Neural cell (in vitro differentiated cells): ENCODE data around the gene VWA8. TPM values are rescaled to one million over a fixed set of nuclear protein-coding genes. Genes with fewer than 3 reads are reported as not detected.

Experiments
- H2AFZ ChIP-seq: fragments of 200-600, 300-800 bp; sonication (generic), shearing (Covaris generic); 2 replicates; pipeline ENCODE4 v1.6.0; 2014; ENCODE audit warnings: low read depth, mild to moderate bottlenecking, antibody characterized with exemption, low read length, moderate library complexity
- H3F3A ChIP-seq: fragments of 200-600 bp; shearing (Covaris generic); 2 replicates; pipeline ENCODE4 v1.6.1; 2016; ENCODE audit warnings: mild to moderate bottlenecking, moderate library complexity, mixed read lengths, antibody characterized with exemption, low read length; ENCODE audit not compliant: insufficient read depth, poor library complexity, severe bottlenecking
- H3K27ac ChIP-seq: fragments of 200-600, 300-800 bp; sonication (generic), shearing (Covaris generic); 2 replicates; pipeline ENCODE4 v1.5.1; 2014; ENCODE audit warnings: mild to moderate bottlenecking, low read length, moderate library complexity
- H3K27me3 ChIP-seq: fragments of 300-800, 200-600 bp; sonication (generic), shearing (Covaris generic); 2 replicates; pipeline ENCODE4 v1.6.0; 2014; ENCODE audit warnings: mild to moderate bottlenecking, low read depth, low read length, moderate library complexity; ENCODE audit not compliant: insufficient read depth
- H3K36me3 ChIP-seq: fragments of 300-800, 200-600 bp; sonication (generic), shearing (Covaris generic); 2 replicates; pipeline ENCODE4 v1.5.1; 2014; ENCODE audit warnings: mild to moderate bottlenecking, antibody characterized with exemption, low read length, moderate library complexity; ENCODE audit not compliant: insufficient read depth
- H3K4me2 ChIP-seq: fragments of 300-800, 200-600 bp; sonication (generic), shearing (Covaris generic); 2 replicates; pipeline ENCODE4 v1.6.0; 2014; ENCODE audit warnings: mild to moderate bottlenecking, low read length
- H3K4me3 ChIP-seq: fragments of 300-800, 200-600 bp; sonication (generic), shearing (Covaris generic); 2 replicates; pipeline ENCODE4 v1.5.1; 2014; ENCODE audit warnings: mild to moderate bottlenecking, low read length, moderate library complexity
- H3K79me2 ChIP-seq: fragments of 200-600 bp; shearing (Covaris generic); replicated peaks from 2 replicates; pipeline ENCODE4 v1.6.0; 2014; ENCODE audit warnings: mild to moderate bottlenecking, low read length, moderate library complexity; ENCODE audit not compliant: insufficient read depth
- H3K9ac ChIP-seq: fragments of 300-800, 200-600 bp; sonication (generic), shearing (Covaris generic); 2 replicates; pipeline ENCODE4 v1.6.1; 2016; ENCODE audit warnings: mild to moderate bottlenecking, low read length, mixed read lengths
- H3K9me2 ChIP-seq: fragments of 200-600 bp; shearing (Covaris generic); 2 replicates; pipeline ENCODE4 v1.6.1; 2016; ENCODE audit warnings: mild to moderate bottlenecking, low read length, mixed read lengths; ENCODE audit not compliant: insufficient read depth
- H3K9me3 ChIP-seq: fragments of 200-600, 300-800 bp; sonication (generic), shearing (Covaris generic); 2 replicates; pipeline ENCODE4 v1.6.1; 2016; ENCODE audit warnings: mild to moderate bottlenecking, mixed run types, low read length, moderate library complexity, mixed read lengths
- H4K20me1 ChIP-seq: fragments of 200-600 bp; shearing (Covaris generic); 2 replicates; pipeline ENCODE4 v1.6.1; 2016; ENCODE audit warnings: mild to moderate bottlenecking, mixed run types; ENCODE audit not compliant: insufficient read depth
- EP300 ChIP-seq: fragments of 450-650 bp; conservative IDR thresholded peaks from 2 replicates; pipeline ENCODE4 v1.6.1; 2014; ENCODE audit warnings: antibody characterized with exemption, mild to moderate bottlenecking, moderate library complexity; ENCODE audit not compliant: poor library complexity, severe bottlenecking
- EZH2 ChIP-seq: fragments of 200-600, 300-800 bp; shearing (Covaris generic), sonication (generic); IDR thresholded peaks from 2 replicates; pipeline ENCODE4 v1.6.1; 2014; ENCODE audit warnings: antibody characterized with exemption, low read length, borderline replicate concordance, mild to moderate bottlenecking; ENCODE audit not compliant: insufficient read depth, poor library complexity, severe bottlenecking
- MXI1 ChIP-seq: fragments of 450-650 bp; conservative IDR thresholded peaks from 2 replicates; pipeline ENCODE4 v1.6.1; 2014; ENCODE audit warnings: antibody characterized with exemption, mild to moderate bottlenecking; ENCODE audit not compliant: poor library complexity, severe bottlenecking
- POLR2AphosphoS5 ChIP-seq: IDR thresholded peaks from 2 replicates; pipeline ENCODE4 v1.6.1; 2012
- RAD21 ChIP-seq: fragments of 450-650 bp; conservative IDR thresholded peaks from 2 replicates; pipeline ENCODE4 v1.6.1; 2014; ENCODE audit warnings: antibody characterized with exemption, mild to moderate bottlenecking, moderate library complexity
- SMC3 ChIP-seq: fragments of 450-650 bp; conservative IDR thresholded peaks from 2 replicates; pipeline ENCODE4 v1.6.1; 2014; ENCODE audit warnings: antibody characterized with exemption, mild to moderate bottlenecking, moderate library complexity; ENCODE audit not compliant: poor library complexity
- TAF1 ChIP-seq: IDR thresholded peaks from 2 replicates; pipeline ENCODE4 v1.6.1; 2012; ENCODE audit warnings: low read depth
- polyA plus RNA-seq: library from polyadenylated mRNA; depleted of rRNA; stranded (reverse); fragments of >200 nt; gene quantifications from 2 replicates; pipeline ENCODE4 v1.2.3, GENCODE V29; 2014
- TF ChIP-seq, protein P1 (sequence below): IDR thresholded peaks from 2 replicates; pipeline ENCODE4 v1.6.1; 2012; ENCODE audit warnings: borderline replicate concordance
- TF ChIP-seq, protein P2 (sequence below): fragments of 450-650 bp; IDR thresholded peaks from 2 replicates; pipeline ENCODE4 v1.5.1; 2014; ENCODE audit warnings: antibody characterized with exemption, mild to moderate bottlenecking, moderate library complexity; ENCODE audit not compliant: poor library complexity, severe bottlenecking

Gene VWA8
- polyA plus RNA-seq, 1 donor from 2014 or later: 3.6 TPM

DNA sequence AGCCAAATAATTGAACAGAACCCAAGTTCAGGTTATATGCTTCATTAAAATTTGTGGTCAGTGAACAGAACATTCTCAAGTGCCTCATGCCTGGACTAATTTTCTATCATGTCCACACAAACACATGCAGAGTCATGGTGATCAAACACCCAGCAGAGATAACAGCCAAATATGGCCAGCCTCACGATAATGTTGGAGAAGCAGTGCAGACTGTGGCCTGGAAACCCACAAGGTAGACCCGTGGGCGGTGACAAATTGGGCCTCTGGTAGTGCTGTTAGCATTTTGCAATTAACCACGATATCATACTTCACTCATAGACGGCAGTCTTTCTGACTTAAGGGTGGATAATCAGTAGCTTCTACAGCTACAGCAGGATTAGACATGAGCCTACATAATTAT is 35.0 kb upstream of the VWA8 start:
- Histone ChIP-seq H4K20me1 (no peaks in the 10 kb centered on the region), H3K9me3 (no peaks in the 10 kb centered on the region), H3K4me2 (no peak overlapping the region), H3K79me2 (no peaks in the 10 kb centered on the region), H2AFZ (no peak overlapping the region), H3F3A (no peaks in the 10 kb centered on the region), H3K27ac (no peak overlapping the region), H3K27me3 (no peaks in the 10 kb centered on the region), H3K9ac (no peak overlapping the region), H3K9me2 (no peaks in the 10 kb centered on the region), H3K4me3 (no peak overlapping the region), H3K36me3 (no peaks in the 10 kb centered on the region)
- no peak for TF ChIP-seq POLR2AphosphoS5
- TF ChIP-seq EZH2: no peak
- no peak for TF ChIP-seq EP300
- TF ChIP-seq MXI1: no peak
- TF ChIP-seq, protein P1, sequence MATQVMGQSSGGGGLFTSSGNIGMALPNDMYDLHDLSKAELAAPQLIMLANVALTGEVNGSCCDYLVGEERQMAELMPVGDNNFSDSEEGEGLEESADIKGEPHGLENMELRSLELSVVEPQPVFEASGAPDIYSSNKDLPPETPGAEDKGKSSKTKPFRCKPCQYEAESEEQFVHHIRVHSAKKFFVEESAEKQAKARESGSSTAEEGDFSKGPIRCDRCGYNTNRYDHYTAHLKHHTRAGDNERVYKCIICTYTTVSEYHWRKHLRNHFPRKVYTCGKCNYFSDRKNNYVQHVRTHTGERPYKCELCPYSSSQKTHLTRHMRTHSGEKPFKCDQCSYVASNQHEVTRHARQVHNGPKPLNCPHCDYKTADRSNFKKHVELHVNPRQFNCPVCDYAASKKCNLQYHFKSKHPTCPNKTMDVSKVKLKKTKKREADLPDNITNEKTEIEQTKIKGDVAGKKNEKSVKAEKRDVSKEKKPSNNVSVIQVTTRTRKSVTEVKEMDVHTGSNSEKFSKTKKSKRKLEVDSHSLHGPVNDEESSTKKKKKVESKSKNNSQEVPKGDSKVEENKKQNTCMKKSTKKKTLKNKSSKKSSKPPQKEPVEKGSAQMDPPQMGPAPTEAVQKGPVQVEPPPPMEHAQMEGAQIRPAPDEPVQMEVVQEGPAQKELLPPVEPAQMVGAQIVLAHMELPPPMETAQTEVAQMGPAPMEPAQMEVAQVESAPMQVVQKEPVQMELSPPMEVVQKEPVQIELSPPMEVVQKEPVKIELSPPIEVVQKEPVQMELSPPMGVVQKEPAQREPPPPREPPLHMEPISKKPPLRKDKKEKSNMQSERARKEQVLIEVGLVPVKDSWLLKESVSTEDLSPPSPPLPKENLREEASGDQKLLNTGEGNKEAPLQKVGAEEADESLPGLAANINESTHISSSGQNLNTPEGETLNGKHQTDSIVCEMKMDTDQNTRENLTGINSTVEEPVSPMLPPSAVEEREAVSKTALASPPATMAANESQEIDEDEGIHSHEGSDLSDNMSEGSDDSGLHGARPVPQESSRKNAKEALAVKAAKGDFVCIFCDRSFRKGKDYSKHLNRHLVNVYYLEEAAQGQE: no peak
- TF ChIP-seq TAF1: no peak
- no peak for TF ChIP-seq SMC3
- TF ChIP-seq, protein P2, sequence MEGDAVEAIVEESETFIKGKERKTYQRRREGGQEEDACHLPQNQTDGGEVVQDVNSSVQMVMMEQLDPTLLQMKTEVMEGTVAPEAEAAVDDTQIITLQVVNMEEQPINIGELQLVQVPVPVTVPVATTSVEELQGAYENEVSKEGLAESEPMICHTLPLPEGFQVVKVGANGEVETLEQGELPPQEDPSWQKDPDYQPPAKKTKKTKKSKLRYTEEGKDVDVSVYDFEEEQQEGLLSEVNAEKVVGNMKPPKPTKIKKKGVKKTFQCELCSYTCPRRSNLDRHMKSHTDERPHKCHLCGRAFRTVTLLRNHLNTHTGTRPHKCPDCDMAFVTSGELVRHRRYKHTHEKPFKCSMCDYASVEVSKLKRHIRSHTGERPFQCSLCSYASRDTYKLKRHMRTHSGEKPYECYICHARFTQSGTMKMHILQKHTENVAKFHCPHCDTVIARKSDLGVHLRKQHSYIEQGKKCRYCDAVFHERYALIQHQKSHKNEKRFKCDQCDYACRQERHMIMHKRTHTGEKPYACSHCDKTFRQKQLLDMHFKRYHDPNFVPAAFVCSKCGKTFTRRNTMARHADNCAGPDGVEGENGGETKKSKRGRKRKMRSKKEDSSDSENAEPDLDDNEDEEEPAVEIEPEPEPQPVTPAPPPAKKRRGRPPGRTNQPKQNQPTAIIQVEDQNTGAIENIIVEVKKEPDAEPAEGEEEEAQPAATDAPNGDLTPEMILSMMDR: no peak
- no peak for TF ChIP-seq RAD21

DNA sequence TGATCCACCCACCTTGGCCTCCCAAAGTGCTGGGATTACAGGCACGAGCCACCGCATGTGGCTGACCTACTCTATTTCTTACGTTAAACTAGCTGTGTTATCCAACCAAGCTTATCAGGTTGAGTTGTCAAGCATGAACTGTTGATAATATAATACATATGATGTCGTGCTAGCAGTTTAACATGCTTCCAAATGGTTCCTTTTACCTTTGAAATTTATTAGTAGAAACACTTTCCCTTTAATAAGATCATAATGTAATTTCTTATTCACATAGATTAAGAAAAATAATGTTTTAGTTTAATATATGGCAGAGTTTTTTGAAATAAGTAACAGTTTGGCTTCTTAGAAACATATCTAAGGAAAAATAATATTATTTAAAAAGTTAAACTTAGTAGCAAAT is 34.4 kb upstream of the VWA8 start:
- Histone ChIP-seq H4K20me1 (no peaks in the 10 kb centered on the region), H3K9me2 (no peaks in the 10 kb centered on the region), H3F3A (no peaks in the 10 kb centered on the region), H3K36me3 (no peaks in the 10 kb centered on the region), H2AFZ (no peak overlapping the region), H3K27me3 (no peaks in the 10 kb centered on the region), H3K9ac (no peak overlapping the region), H3K4me2 (no peak overlapping the region), H3K9me3 (no peaks in the 10 kb centered on the region), H3K79me2 (no peaks in the 10 kb centered on the region), H3K27ac (no peak overlapping the region), H3K4me3 (no peak overlapping the region)
- TF ChIP-seq POLR2AphosphoS5: no peak
- TF ChIP-seq EP300: no peak
- TF ChIP-seq, protein P2: no peak
- TF ChIP-seq TAF1: no peak
- TF ChIP-seq, protein P1: no peak
- no peak for TF ChIP-seq SMC3
- TF ChIP-seq MXI1: no peak
- TF ChIP-seq EZH2: no peak
- no peak for TF ChIP-seq RAD21
